ENCODE measurements around the gene AP2A2.

- TF ChIP-seq GATA2 (IDR thresholded peaks at IDR 0.05; ENCODE audit: low read depth, low read length): no peak
- no peak for TF ChIP-seq GATA3 (IDR thresholded peaks at IDR 0.05; ENCODE audit: low read depth, low read length)
Measured at GRCh38 chr11:904380-904779, 21.3 kb upstream of the AP2A2 start.

Data from SH-SY5Y (cell line).